ENCODE measurements around the gene GFY. TPM values are rescaled to one million over a fixed set of nuclear protein-coding genes. Genes with fewer than 3 reads are reported as not detected.

Gene GFY
- total and polyA plus RNA-seq, 2 donors from 2014 or later: not detected

DNA sequence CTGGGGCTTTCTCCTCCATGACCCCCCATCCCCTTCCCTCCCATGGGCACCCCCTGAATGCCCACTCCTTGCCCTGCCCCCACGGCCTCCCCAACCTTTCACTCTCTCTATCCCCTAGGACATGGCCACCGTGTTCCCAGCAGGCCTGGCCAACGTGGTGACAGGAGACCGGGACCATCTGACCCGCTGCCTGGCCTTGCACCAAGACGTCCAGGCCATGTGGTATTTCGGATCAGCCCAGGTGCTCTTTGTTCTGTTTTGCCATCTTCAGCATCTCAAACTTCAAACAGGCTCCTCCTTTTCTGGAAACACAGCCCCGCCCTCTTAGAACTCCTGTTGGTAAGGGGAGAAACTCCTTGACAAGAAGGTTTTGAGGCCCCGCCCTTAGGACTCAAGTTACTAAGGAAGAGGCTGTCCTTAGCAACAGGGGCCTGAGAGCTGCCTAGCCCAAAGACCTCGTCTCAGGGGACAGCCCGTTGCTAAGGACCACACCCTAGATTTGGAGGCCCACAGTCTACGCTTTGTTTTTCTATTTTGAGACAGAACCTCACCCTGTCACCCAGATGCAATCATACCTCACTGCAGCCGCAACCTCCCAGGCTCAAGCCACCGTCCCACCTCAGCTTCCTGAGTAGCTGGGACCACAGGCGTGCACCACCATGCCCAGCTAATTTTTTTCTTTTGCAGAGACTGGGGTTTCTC lies 43.7 kb downstream of the GFY start:
- Histone ChIP-seq H3K4me3 (ENCODE audit: low read length in 3 of 3) (no peak overlapping the region), H3K9ac (ENCODE audit: low read length in 3 of 3) (no peak overlapping the region), H3K27me3 (ENCODE audit: control insufficient read depth, insufficient read depth, low read length) (no peaks in the 10 kb centered on the region), H3K36me3 (ENCODE audit: control insufficient read depth in 2 of 3, insufficient read depth in 3 of 3, low read length in 3 of 3) (peaks cover 0 to 2% (median 0%) of the 10 kb centered on the region in 3 donors), H3K9me3 (ENCODE audit: control insufficient read depth in 2 of 3, insufficient read depth in 1 of 3, low read length in 3 of 3) (no peaks in the 10 kb centered on the region), H3K4me1 (ENCODE audit: control insufficient read depth in 2 of 3, insufficient read depth in 2 of 3, low read depth in 1 of 3, low read length in 3 of 3) (peaks cover 0 to 5% (median 0%) of the 10 kb centered on the region in 3 donors), H3K27ac (ENCODE audit: low read depth in 2 of 2, low read length in 2 of 2) (peak overlapping the region in 1 of 2 donors; percentile 72)
- TF ChIP-seq, protein P1, sequence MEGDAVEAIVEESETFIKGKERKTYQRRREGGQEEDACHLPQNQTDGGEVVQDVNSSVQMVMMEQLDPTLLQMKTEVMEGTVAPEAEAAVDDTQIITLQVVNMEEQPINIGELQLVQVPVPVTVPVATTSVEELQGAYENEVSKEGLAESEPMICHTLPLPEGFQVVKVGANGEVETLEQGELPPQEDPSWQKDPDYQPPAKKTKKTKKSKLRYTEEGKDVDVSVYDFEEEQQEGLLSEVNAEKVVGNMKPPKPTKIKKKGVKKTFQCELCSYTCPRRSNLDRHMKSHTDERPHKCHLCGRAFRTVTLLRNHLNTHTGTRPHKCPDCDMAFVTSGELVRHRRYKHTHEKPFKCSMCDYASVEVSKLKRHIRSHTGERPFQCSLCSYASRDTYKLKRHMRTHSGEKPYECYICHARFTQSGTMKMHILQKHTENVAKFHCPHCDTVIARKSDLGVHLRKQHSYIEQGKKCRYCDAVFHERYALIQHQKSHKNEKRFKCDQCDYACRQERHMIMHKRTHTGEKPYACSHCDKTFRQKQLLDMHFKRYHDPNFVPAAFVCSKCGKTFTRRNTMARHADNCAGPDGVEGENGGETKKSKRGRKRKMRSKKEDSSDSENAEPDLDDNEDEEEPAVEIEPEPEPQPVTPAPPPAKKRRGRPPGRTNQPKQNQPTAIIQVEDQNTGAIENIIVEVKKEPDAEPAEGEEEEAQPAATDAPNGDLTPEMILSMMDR (IDR thresholded peaks at IDR 0.05; ENCODE audit: borderline replicate concordance, extremely low read depth, insufficient read depth): no peak
- intact Hi-C loops (cut with DNase I): no loop called here
- FAIRE-seq (no peak), DNase-seq (peak in 3 of 5 donors; percentile 44 to 77 (median 56))

DNA sequence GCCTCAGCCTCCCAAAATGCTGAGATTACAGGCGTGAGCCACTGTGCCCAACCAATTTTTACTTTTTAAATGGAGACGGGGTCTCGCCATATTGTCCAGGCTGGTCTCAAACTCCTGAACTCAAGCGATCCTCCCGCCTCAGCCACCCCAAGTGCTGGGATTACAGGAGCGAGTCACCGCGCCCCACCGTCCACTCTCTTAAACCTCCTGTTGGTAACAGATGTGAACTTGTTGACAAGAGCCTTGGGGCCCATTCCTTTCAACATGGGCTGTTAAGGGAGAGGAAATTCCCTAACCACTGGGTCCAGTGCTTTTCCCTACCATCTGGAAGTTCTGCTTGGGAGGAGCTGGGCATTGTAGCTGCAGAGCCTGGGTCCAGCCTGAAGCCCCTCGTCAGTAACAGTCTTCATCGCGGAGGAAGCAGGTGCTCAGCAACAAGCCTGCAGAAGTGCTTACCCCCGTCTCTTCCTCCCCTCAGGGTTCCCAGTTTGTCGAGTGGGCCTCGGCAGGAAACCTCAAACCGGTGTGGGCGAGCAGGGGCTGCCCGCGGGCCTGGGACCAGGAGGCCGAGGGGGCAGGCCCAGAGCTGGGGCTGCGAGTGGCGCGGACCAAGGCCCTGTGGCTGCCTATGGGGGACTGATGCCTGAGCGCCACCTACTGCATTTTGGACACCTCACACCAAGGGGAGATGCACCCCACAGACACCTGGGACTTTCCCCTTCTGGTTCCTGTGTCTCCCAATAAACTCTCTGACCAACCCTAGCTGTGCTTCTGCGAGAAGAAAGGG lies 44.8 kb downstream of the GFY start:
- Histone ChIP-seq H3K27me3 (ENCODE audit: control insufficient read depth, insufficient read depth, low read length) (no peaks in the 10 kb centered on the region), H3K4me3 (ENCODE audit: low read length in 3 of 3) (no peak overlapping the region), H3K27ac (ENCODE audit: low read depth in 2 of 2, low read length in 2 of 2) (no peak overlapping the region), H3K36me3 (ENCODE audit: control insufficient read depth in 2 of 3, insufficient read depth in 3 of 3, low read length in 3 of 3) (peaks cover 0 to 2% (median 0%) of the 10 kb centered on the region in 3 donors), H3K4me1 (ENCODE audit: control insufficient read depth in 2 of 3, insufficient read depth in 2 of 3, low read depth in 1 of 3, low read length in 3 of 3) (peaks cover 0 to 10% (median 0%) of the 10 kb centered on the region in 3 donors), H3K9me3 (ENCODE audit: control insufficient read depth in 2 of 3, insufficient read depth in 1 of 3, low read length in 3 of 3) (no peaks in the 10 kb centered on the region), H3K9ac (ENCODE audit: low read length in 3 of 3) (no peak overlapping the region)
- no peak for DNase-seq
- intact Hi-C loops (cut with DNase I): no loop called here
- TF ChIP-seq, protein P1 (IDR thresholded peaks at IDR 0.05; ENCODE audit: borderline replicate concordance, extremely low read depth, insufficient read depth): no peak
- FAIRE-seq: no peak

DNA sequence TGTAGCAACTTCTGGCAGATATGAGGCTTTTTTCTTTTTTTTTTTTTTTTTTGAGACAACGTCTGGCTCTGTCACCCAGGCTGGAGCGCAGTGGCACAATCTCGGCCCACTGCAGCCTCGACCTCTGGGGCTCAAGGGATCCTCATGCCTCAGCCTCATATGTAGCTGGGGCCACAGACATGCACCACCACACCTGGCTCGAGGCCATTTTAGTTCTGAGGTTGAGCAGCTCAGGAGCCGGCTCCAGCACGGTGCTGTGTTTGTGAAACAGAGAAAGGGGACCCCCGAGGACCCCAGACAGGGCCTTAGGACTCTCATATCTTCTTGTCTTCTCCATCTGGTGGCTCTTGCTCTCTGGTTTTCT lies 45.4 kb downstream of the GFY start:
- H3K27ac ChIP-seq (ENCODE audit: low read depth in 2 of 2, low read length in 2 of 2): no peak overlapping the region
- no peak overlapping the region for H3K4me3 ChIP-seq (ENCODE audit: low read length in 3 of 3)
- intact Hi-C loops (cut with DNase I): no loop called here
- DNase-seq (no peak), FAIRE-seq (no peak)
- H3K9me3 ChIP-seq (ENCODE audit: control insufficient read depth in 2 of 3, insufficient read depth in 1 of 3, low read length in 3 of 3): no peaks in the 10 kb centered on the region
- peaks cover 0 to 10% (median 0%) of the 10 kb centered on the region in 3 donors for H3K4me1 ChIP-seq (ENCODE audit: control insufficient read depth in 2 of 3, insufficient read depth in 2 of 3, low read depth in 1 of 3, low read length in 3 of 3)
- no peaks in the 10 kb centered on the region for H3K27me3 ChIP-seq (ENCODE audit: control insufficient read depth, insufficient read depth, low read length)
- TF ChIP-seq, protein P1 (IDR thresholded peaks at IDR 0.05; ENCODE audit: borderline replicate concordance, extremely low read depth, insufficient read depth): no peak
- H3K36me3 ChIP-seq (ENCODE audit: control insufficient read depth in 2 of 3, insufficient read depth in 3 of 3, low read length in 3 of 3): no peaks in the 10 kb centered on the region
- no peak overlapping the region for H3K9ac ChIP-seq (ENCODE audit: low read length in 3 of 3)

All from kidney (tissue), 14 donors.